Measurements from ENCODE around the gene ORM1. TPM values are rescaled to one million over a fixed set of nuclear protein-coding genes. Genes with fewer than 3 reads are reported as not detected.

ORM1 gene
- total RNA-seq, 4 donors from 2014 or later, result 1.6 TPM; not detected in 3

DNA sequence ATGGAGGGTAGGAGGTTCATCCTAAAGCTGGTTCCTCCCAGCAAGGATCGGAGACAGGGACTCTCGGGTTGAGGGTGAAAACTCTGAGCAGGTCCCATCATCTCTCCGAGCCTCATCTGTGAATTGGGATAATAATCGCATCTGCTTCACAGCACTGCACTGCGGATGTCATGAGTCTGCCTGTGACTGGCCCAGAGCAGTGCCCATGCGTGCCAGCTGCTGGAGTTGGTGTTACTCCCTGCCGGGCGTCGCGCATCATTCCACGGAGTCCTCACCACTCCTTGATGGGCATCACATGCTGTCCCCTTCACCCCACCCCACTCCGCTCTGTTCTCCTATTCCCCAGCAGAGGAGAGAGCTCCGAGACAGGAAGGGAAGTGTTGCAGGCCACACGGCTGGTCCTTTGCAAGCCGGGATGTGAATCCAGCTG, 35.1 kb upstream of the ORM1 start:
- Histone ChIP-seq H3K4me1 (no peaks in the 10 kb centered on the region), H3K27ac (no peak overlapping the region), H3K9me3 (no peaks in the 10 kb centered on the region), H3K36me3 (peaks cover 0 to 7% of the 10 kb centered on the region in 2 donors), H3K27me3 (no peaks in the 10 kb centered on the region), H3K4me3 (no peak overlapping the region)
- no peak for ATAC-seq
- 80 to 100% methylated on average over 1 to 2 of the region's 15 CpGs for WGBS, 2 donors (ENCODE audit: low coverage in 1 of 2)
- TF ChIP-seq EP300 (IDR thresholded peaks at IDR 0.05), result no peak
- no peak for TF ChIP-seq POLR2A (IDR thresholded peaks at IDR 0.05)
- TF ChIP-seq POLR2AphosphoS5 (IDR thresholded peaks at IDR 0.05), result no peak
- TF ChIP-seq, protein P1, sequence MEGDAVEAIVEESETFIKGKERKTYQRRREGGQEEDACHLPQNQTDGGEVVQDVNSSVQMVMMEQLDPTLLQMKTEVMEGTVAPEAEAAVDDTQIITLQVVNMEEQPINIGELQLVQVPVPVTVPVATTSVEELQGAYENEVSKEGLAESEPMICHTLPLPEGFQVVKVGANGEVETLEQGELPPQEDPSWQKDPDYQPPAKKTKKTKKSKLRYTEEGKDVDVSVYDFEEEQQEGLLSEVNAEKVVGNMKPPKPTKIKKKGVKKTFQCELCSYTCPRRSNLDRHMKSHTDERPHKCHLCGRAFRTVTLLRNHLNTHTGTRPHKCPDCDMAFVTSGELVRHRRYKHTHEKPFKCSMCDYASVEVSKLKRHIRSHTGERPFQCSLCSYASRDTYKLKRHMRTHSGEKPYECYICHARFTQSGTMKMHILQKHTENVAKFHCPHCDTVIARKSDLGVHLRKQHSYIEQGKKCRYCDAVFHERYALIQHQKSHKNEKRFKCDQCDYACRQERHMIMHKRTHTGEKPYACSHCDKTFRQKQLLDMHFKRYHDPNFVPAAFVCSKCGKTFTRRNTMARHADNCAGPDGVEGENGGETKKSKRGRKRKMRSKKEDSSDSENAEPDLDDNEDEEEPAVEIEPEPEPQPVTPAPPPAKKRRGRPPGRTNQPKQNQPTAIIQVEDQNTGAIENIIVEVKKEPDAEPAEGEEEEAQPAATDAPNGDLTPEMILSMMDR (IDR thresholded peaks at IDR 0.05), result no peak

DNA sequence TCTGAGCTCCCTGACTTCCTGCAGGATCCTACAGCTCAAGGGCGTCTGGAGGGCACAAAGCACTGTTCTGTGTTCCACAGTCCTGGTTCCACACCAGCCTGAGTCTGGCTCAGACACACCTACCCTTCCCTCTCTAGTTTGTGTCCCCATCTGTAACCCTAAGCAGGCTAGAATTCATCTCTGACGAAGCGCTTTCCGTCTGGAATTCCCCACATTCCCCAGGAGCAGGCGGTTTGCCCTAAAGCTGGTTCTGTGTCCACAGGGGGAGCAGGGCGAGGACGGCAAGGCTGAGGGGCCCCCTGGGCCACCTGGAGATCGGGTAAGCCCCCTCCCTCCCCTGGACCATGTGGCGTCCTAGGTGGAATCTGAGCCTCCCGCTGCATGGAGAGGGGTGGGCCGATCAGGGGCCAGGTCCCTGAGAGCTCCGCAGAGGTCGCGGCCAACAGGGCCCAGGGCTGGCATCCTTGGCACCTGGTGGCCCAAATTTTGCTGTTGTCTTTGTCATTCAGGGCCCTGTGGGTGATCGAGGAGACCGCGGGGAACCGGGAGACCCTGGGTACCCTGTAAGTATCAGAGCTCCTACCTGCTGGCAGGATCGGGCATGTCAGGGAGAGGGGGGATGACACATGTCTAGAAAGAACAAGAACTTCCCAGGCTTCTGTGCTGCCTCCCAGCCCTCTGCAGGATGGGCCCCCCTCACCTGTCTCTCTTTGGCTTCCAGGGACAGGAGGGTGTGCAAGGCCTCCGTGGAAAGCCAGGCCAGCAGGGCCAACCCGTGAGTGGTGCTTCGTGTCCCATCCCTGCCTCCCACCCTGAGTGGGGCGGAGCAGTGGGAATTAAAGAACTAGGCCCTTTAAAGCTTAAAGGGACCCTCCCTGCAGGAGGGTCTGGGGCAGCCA, 34.5 kb upstream of the ORM1 start:
- TF ChIP-seq, protein P1 (IDR thresholded peaks at IDR 0.05), result no peak
- TF ChIP-seq EP300 (IDR thresholded peaks at IDR 0.05) (no peak), POLR2A (IDR thresholded peaks at IDR 0.05) (no peak), POLR2AphosphoS5 (IDR thresholded peaks at IDR 0.05) (no peak)

DNA sequence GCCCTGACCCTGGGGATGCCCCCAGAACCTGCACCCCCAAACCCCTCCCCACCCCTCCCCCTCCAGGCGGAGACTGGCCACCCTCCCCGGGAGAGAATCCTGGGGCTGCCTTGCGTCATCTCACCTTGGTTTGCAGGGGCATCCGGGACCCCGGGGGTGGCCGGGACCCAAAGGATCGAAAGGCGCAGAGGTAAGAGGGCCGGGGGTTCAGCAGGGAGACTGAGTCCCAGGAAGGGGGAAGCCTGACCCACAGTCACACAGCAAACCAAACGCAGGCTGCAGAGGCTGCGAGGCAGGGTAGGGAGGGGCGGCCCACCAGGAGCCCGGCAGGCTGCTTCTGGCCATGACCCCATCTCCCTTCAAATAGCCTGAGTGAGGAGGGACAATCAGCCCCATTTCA, 33.8 kb upstream of the ORM1 start:
- no peak for ATAC-seq
- 84 to 87% methylated on average over 3 of the region's 13 CpGs for WGBS, 2 donors (ENCODE audit: low coverage in 1 of 2)
- Histone ChIP-seq H3K4me3 (no peak overlapping the region), H3K4me1 (no peaks in the 10 kb centered on the region), H3K27ac (no peak overlapping the region), H3K36me3 (peaks cover 0 to 7% of the 10 kb centered on the region in 2 donors), H3K27me3 (no peaks in the 10 kb centered on the region), H3K9me3 (no peaks in the 10 kb centered on the region)
- no peak for TF ChIP-seq EP300 (IDR thresholded peaks at IDR 0.05)
- TF ChIP-seq POLR2A (IDR thresholded peaks at IDR 0.05), result no peak
- TF ChIP-seq POLR2AphosphoS5 (IDR thresholded peaks at IDR 0.05), result no peak
- TF ChIP-seq, protein P1 (IDR thresholded peaks at IDR 0.05), result no peak

More for the DNA sequence above, 34.5 kb upstream of the ORM1 start:
- WGBS, 2 donors (ENCODE audit: low coverage in 1 of 2), result 36% methylated on average over 6 of the region's 23 CpGs; no CpG with 5 or more reads in 1 of the 2 donors
- H3K27ac ChIP-seq, result no peak overlapping the region
- ATAC-seq, result no peak
- no peaks in the 10 kb centered on the region for H3K4me1 ChIP-seq
- H3K9me3 ChIP-seq, result no peaks in the 10 kb centered on the region
- H3K36me3 ChIP-seq, result peaks cover 0 to 7% of the 10 kb centered on the region in 2 donors
- no peaks in the 10 kb centered on the region for H3K27me3 ChIP-seq
- H3K4me3 ChIP-seq, result no peak overlapping the region

DNA sequence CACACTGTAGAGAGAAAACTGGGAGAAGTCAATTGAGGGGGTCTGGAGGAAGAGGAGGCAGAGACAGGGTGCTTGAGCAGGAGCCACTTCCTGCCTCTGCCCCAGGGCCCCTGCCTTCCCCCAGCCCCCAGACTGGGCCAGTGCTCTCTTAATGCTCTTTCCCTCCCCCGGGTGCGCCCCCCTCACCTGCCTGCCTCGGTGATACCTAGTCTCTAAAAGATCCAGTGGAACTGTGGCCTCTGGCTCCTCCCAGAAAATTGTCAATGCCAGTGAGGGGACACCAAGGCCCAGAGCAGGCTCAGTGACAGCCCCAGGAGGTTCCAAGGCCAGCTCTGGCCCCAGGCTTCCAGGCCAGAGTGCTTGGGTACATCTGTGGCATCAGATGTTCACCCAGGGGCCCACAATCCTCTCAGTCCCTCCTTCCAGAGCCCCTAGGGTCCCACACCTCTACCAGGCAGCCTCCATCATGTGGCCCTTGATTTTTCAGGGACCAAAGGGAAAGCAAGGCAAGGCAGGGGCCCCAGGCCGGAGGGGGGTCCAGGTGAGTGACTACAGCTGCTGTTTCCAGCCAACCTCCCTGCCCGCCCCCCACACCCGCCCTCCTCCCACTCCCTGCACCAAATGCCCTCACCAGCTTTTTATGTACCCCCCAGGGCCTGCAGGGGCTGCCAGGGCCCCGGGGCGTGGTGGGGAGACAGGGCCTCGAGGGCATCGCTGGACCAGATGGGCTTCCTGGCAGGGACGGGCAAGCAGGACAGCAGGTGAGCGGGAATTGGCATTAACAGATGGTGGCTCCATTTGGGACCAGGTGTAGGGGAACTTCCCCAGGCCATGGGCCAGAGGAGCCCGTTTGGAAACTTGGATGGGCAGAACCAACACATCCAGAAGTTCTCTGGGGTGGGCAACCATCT, 33.1 kb upstream of the ORM1 start:
- no peaks in the 10 kb centered on the region for H3K27me3 ChIP-seq
- H3K27ac ChIP-seq, result no peak overlapping the region
- TF ChIP-seq POLR2A (IDR thresholded peaks at IDR 0.05) (no peak), POLR2AphosphoS5 (IDR thresholded peaks at IDR 0.05) (no peak), EP300 (IDR thresholded peaks at IDR 0.05) (no peak)
- TF ChIP-seq, protein P1 (IDR thresholded peaks at IDR 0.05), result no peak
- no peak overlapping the region for H3K4me3 ChIP-seq
- peaks cover 0 to 7% (median 0%) of the 10 kb centered on the region in 3 donors for H3K9me3 ChIP-seq
- H3K4me1 ChIP-seq, result no peaks in the 10 kb centered on the region
- H3K36me3 ChIP-seq, result peaks cover 0 to 12% of the 10 kb centered on the region in 2 donors
- ATAC-seq, result no peak
- 83 to 94% methylated on average over 1 to 3 of the region's 13 CpGs for WGBS, 2 donors (ENCODE audit: low coverage in 1 of 2)
